Measurements from ENCODE around the gene CCNB1IP1. TPM values are rescaled to one million over a fixed set of nuclear protein-coding genes. Genes with fewer than 3 reads are reported as not detected.

Gene CCNB1IP1
- polyA plus RNA-seq, 1 of the 3 experiments (the other 2 are of a cell fraction), result 35.4 TPM

DNA sequence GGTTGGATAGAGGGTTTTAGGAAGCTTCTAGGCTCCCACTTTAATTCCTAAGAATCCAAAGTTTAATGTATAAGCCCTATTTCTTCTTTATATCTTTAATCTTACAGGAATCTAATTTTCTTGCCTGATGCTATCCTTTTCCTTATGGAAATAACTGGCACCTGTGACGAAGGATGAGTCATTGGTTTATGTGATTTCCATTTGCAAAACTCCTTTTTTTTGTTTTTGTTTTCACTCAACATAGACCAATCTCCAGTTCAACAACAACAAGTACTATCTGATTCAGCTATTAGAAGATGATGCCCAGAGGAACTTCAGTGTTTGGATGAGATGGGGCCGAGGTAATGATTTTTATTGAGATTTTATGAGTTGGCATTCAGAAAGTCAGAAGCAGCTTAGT lies 17.2 kb upstream of the CCNB1IP1 start:
- ChIA-PET CTCF (interaction anchor here (0.9 to 1.5 kb wide), 5 partner anchors 9 to 260 kb away, joined by 3 to 5 read pairs (median 3); no protein-coding TSS in a partner anchor), POLR2A (no interaction called here)
- Histone ChIP-seq H3K4me3 (ENCODE audit: low read depth in 2 of 2, low read length in 1 of 2) (no peak overlapping the region), H3K9ac (no peak overlapping the region), H3K4me2 (no peak overlapping the region), H3K79me2 (ENCODE audit: insufficient read depth) (0 out of 2 replicates have a peak, but pooled peaks cover 1% of the 10 kb centered on the region), H4K20me1 (ENCODE audit: insufficient read depth) (no peaks in the 10 kb centered on the region), H3K27ac (ENCODE audit: low read depth in 2 of 2, low read length in 1 of 2) (no peak overlapping the region), H3K36me3 (replicated peaks in 1 of 2; ENCODE audit: control insufficient read depth in 1 of 2, insufficient read depth in 2 of 2, low read length in 1 of 2) (peaks cover 33 to 77% of the 10 kb centered on the region in 2 experiments), H3K27me3 (ENCODE audit: insufficient read depth) (no peaks in the 10 kb centered on the region), H3F3A (replicated peaks; ENCODE audit: insufficient read depth) (peaks cover 15% of the 10 kb centered on the region), H2AFZ (ENCODE audit: low read depth) (no peak overlapping the region), H3K9me3 (no peaks in the 10 kb centered on the region), H3K4me1 (ENCODE audit: control insufficient read depth in 1 of 2, insufficient read depth in 2 of 2, low read depth in 1 of 2, low read length in 1 of 2) (no peaks in the 10 kb centered on the region), H3K9me2 (no peaks in the 10 kb centered on the region)
- no peak for DNase-seq
- TF ChIP-seq, protein P1, sequence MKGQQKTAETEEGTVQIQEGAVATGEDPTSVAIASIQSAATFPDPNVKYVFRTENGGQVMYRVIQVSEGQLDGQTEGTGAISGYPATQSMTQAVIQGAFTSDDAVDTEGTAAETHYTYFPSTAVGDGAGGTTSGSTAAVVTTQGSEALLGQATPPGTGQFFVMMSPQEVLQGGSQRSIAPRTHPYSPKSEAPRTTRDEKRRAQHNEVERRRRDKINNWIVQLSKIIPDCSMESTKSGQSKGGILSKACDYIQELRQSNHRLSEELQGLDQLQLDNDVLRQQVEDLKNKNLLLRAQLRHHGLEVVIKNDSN (IDR thresholded peaks at IDR 0.05; ENCODE audit: borderline replicate concordance, low read depth), result no peak
- no peak for TF ChIP-seq TCF12 (IDR thresholded peaks at IDR 0.05)
- TF ChIP-seq, protein P2, sequence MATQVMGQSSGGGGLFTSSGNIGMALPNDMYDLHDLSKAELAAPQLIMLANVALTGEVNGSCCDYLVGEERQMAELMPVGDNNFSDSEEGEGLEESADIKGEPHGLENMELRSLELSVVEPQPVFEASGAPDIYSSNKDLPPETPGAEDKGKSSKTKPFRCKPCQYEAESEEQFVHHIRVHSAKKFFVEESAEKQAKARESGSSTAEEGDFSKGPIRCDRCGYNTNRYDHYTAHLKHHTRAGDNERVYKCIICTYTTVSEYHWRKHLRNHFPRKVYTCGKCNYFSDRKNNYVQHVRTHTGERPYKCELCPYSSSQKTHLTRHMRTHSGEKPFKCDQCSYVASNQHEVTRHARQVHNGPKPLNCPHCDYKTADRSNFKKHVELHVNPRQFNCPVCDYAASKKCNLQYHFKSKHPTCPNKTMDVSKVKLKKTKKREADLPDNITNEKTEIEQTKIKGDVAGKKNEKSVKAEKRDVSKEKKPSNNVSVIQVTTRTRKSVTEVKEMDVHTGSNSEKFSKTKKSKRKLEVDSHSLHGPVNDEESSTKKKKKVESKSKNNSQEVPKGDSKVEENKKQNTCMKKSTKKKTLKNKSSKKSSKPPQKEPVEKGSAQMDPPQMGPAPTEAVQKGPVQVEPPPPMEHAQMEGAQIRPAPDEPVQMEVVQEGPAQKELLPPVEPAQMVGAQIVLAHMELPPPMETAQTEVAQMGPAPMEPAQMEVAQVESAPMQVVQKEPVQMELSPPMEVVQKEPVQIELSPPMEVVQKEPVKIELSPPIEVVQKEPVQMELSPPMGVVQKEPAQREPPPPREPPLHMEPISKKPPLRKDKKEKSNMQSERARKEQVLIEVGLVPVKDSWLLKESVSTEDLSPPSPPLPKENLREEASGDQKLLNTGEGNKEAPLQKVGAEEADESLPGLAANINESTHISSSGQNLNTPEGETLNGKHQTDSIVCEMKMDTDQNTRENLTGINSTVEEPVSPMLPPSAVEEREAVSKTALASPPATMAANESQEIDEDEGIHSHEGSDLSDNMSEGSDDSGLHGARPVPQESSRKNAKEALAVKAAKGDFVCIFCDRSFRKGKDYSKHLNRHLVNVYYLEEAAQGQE (IDR thresholded peaks at IDR 0.05; ENCODE audit: low read depth, low read length), result no peak
- TF ChIP-seq RXRA (IDR thresholded peaks at IDR 0.05; ENCODE audit: borderline replicate concordance, low read depth), result no peak
- TF ChIP-seq, protein P3, sequence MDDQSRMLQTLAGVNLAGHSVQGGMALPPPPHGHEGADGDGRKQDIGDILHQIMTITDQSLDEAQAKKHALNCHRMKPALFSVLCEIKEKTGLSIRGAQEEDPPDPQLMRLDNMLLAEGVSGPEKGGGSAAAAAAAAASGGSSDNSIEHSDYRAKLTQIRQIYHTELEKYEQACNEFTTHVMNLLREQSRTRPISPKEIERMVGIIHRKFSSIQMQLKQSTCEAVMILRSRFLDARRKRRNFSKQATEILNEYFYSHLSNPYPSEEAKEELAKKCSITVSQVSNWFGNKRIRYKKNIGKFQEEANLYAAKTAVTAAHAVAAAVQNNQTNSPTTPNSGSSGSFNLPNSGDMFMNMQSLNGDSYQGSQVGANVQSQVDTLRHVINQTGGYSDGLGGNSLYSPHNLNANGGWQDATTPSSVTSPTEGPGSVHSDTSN (IDR thresholded peaks at IDR 0.05), result no peak
- TF ChIP-seq TEAD4 (IDR thresholded peaks at IDR 0.05; ENCODE audit: borderline replicate concordance, insufficient read depth), result no peak
- no peak for TF ChIP-seq TAF1 (IDR thresholded peaks at IDR 0.05; ENCODE audit: borderline replicate concordance, low read depth, low read length)
- TF ChIP-seq FOXJ3 (CRISPR knock-in tag; IDR thresholded peaks at IDR 0.05), result no peak
- no peak for TF ChIP-seq JUND (IDR thresholded peaks at IDR 0.05)
- TF ChIP-seq SMC3 (IDR thresholded peaks at IDR 0.05; ENCODE audit: low read depth, low read length), result no peak
- no peak for TF ChIP-seq SIN3A (IDR thresholded peaks at IDR 0.05; ENCODE audit: borderline replicate concordance, low read depth, low read length)
- TF ChIP-seq, protein P4, sequence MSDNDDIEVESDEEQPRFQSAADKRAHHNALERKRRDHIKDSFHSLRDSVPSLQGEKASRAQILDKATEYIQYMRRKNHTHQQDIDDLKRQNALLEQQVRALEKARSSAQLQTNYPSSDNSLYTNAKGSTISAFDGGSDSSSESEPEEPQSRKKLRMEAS (IDR thresholded peaks at IDR 0.05; ENCODE audit: low read depth), result no peak
- TF ChIP-seq GABPA (IDR thresholded peaks at IDR 0.05; ENCODE audit: low read depth), result no peak
- TF ChIP-seq EP300 (IDR thresholded peaks at IDR 0.05; ENCODE audit: borderline replicate concordance in 1 of 2, low read depth in 1 of 2, low read length in 1 of 2), result no peak
- no peak for TF ChIP-seq MEF2A (IDR thresholded peaks at IDR 0.05; ENCODE audit: borderline replicate concordance, low read depth)
- TF ChIP-seq EZH2phosphoT487 (IDR thresholded peaks at IDR 0.05; ENCODE audit: borderline replicate concordance, low read depth), result no peak
- TF ChIP-seq, protein P5, sequence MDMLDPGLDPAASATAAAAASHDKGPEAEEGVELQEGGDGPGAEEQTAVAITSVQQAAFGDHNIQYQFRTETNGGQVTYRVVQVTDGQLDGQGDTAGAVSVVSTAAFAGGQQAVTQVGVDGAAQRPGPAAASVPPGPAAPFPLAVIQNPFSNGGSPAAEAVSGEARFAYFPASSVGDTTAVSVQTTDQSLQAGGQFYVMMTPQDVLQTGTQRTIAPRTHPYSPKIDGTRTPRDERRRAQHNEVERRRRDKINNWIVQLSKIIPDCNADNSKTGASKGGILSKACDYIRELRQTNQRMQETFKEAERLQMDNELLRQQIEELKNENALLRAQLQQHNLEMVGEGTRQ (IDR thresholded peaks at IDR 0.05; ENCODE audit: borderline replicate concordance, low read depth, low read length), result no peak
- TF ChIP-seq CHD2 (IDR thresholded peaks at IDR 0.05; ENCODE audit: low read length, partially characterized antibody), result no peak
- TF ChIP-seq NFIC (IDR thresholded peaks at IDR 0.05; ENCODE audit: borderline replicate concordance), result no peak
- no peak for TF ChIP-seq MXI1 (IDR thresholded peaks at IDR 0.05; ENCODE audit: low read depth, low read length)
- WGBS (ENCODE audit: low lambda C conversion rate), result 94% methylated on average over 2 of the region's 2 CpGs
